HL-60 (cell line): Measurements from ENCODE around the gene HRH1.

Source experiments
- CTCF ChIP-seq: IDR thresholded peaks from one replicate; pipeline ENCODE4 v1.5.1; 2011; ENCODE audit warnings: low read length, control low read depth, inconsistent platforms; ENCODE audit not compliant: insufficient read depth
- GABPA ChIP-seq: IDR thresholded peaks from 2 replicates; pipeline ENCODE4 v1.6.1; 2012; ENCODE audit warnings: low read depth
- POLR2AphosphoS5 ChIP-seq: IDR thresholded peaks from 2 replicates; pipeline ENCODE4 v1.6.1; 2012; ENCODE audit warnings: low read depth
- SPI1 ChIP-seq: IDR thresholded peaks from 2 replicates; pipeline ENCODE4 v1.6.1; 2012; ENCODE audit warnings: low read depth, mild to moderate bottlenecking, borderline replicate concordance
- TF ChIP-seq, protein P1 (sequence below): IDR thresholded peaks from 2 replicates; pipeline ENCODE4 v1.6.1; 2012; ENCODE audit warnings: low read depth; ENCODE audit not compliant: insufficient replicate concordance

- TF ChIP-seq POLR2AphosphoS5 (no peak), CTCF (no peak), GABPA (no peak), SPI1 (no peak)
- TF ChIP-seq, protein P1, sequence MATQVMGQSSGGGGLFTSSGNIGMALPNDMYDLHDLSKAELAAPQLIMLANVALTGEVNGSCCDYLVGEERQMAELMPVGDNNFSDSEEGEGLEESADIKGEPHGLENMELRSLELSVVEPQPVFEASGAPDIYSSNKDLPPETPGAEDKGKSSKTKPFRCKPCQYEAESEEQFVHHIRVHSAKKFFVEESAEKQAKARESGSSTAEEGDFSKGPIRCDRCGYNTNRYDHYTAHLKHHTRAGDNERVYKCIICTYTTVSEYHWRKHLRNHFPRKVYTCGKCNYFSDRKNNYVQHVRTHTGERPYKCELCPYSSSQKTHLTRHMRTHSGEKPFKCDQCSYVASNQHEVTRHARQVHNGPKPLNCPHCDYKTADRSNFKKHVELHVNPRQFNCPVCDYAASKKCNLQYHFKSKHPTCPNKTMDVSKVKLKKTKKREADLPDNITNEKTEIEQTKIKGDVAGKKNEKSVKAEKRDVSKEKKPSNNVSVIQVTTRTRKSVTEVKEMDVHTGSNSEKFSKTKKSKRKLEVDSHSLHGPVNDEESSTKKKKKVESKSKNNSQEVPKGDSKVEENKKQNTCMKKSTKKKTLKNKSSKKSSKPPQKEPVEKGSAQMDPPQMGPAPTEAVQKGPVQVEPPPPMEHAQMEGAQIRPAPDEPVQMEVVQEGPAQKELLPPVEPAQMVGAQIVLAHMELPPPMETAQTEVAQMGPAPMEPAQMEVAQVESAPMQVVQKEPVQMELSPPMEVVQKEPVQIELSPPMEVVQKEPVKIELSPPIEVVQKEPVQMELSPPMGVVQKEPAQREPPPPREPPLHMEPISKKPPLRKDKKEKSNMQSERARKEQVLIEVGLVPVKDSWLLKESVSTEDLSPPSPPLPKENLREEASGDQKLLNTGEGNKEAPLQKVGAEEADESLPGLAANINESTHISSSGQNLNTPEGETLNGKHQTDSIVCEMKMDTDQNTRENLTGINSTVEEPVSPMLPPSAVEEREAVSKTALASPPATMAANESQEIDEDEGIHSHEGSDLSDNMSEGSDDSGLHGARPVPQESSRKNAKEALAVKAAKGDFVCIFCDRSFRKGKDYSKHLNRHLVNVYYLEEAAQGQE: no peak
Measured at GRCh38 chr3:11248596-11248995, 94.3 kb downstream of the HRH1 start.
